Neural crest cell (in vitro differentiated cells): ENCODE data around the gene DNAJC1. TPM values are rescaled to one million over a fixed set of nuclear protein-coding genes. Genes with fewer than 3 reads are reported as not detected.

ENCODE experiments used
- DNase-seq: peaks from one replicate; pipeline ENCODE4 v3.0.0; 2021; ENCODE audit warnings: low read depth, mixed read lengths, low spot score
- H3K27ac Mint-ChIP-seq: one replicate; pipeline ENCODE4 v1.8.0; 2021; ENCODE audit warnings: mild to moderate bottlenecking, mixed read lengths; ENCODE audit not compliant: unreplicated experiment
- H3K27me3 Mint-ChIP-seq: 2 replicates; pipeline ENCODE4 v1.8.0; 2021; ENCODE audit warnings: low read depth, mild to moderate bottlenecking, mixed read lengths
- H3K36me3 Mint-ChIP-seq: 2 replicates; pipeline ENCODE4 v1.8.0; 2021; ENCODE audit warnings: low read depth, mild to moderate bottlenecking, mixed read lengths
- H3K4me1 Mint-ChIP-seq: 2 replicates; pipeline ENCODE4 v1.8.0; 2021; ENCODE audit warnings: mixed read lengths
- H3K4me3 Mint-ChIP-seq: one replicate; pipeline ENCODE4 v1.8.0; 2021; ENCODE audit warnings: mild to moderate bottlenecking, mixed read lengths
- H3K9me3 Mint-ChIP-seq: 2 replicates; pipeline ENCODE4 v1.8.0; 2021; ENCODE audit warnings: mixed read lengths
- CTCF ChIP-seq: fragments of 200-600 bp; sonication (generic); conservative IDR thresholded peaks from 2 replicates; pipeline ENCODE4 v1.5.0; 2021; ENCODE audit warnings: antibody characterized with exemption, mild to moderate bottlenecking
- total RNA-seq: library from RNA; stranded (reverse); gene quantifications from 2 replicates; pipeline ENCODE4 v1.2.1, GENCODE V29; 2021

Gene DNAJC1
- total RNA-seq, 1 donor from 2014 or later: 34.3 TPM

- Mint-ChIP-seq H3K36me3 (no peaks in the 10 kb centered on the region), H3K27me3 (no peaks in the 10 kb centered on the region), H3K4me1 (peaks cover 32% of the 10 kb centered on the region), H3K9me3 (no peaks in the 10 kb centered on the region), H3K27ac (no peak overlapping the region), H3K4me3 (no peak overlapping the region)
- TF ChIP-seq CTCF: no peak
- DNase-seq: no peak
Observed at GRCh38 chr10:21972584-21972983, 30.9 kb downstream of the DNAJC1 start.

GRCh38 chr10:21969326-21970287 is 33.9 kb downstream of the DNAJC1 start:
- no peaks in the 10 kb centered on the region for H3K27me3 Mint-ChIP-seq
- peaks cover 10% of the 10 kb centered on the region for H3K36me3 Mint-ChIP-seq
- no peak overlapping the region for H3K4me3 Mint-ChIP-seq
- peaks cover 3% of the 10 kb centered on the region for H3K4me1 Mint-ChIP-seq
- no peak overlapping the region for H3K27ac Mint-ChIP-seq
- DNase-seq: no peak
- peaks cover 3% of the 10 kb centered on the region for H3K9me3 Mint-ChIP-seq
- TF ChIP-seq CTCF: no peak

GRCh38 chr10:21964983-21965665 is 38.4 kb downstream of the DNAJC1 start:
- no peak for DNase-seq
- Mint-ChIP-seq H3K36me3 (peaks cover 12% of the 10 kb centered on the region), H3K9me3 (peaks cover 3% of the 10 kb centered on the region), H3K27ac (no peak overlapping the region), H3K4me1 (peaks cover 4% of the 10 kb centered on the region), H3K4me3 (no peak overlapping the region), H3K27me3 (no peaks in the 10 kb centered on the region)
- no peak for TF ChIP-seq CTCF

GRCh38 chr10:21962358-21962757 is 41.2 kb downstream of the DNAJC1 start:
- Mint-ChIP-seq H3K4me1 (peaks cover 4% of the 10 kb centered on the region), H3K9me3 (peaks cover 3% of the 10 kb centered on the region), H3K27me3 (no peaks in the 10 kb centered on the region), H3K36me3 (peaks cover 11% of the 10 kb centered on the region), H3K27ac (no peak overlapping the region), H3K4me3 (no peak overlapping the region)
- no peak for DNase-seq
- no peak for TF ChIP-seq CTCF

GRCh38 chr10:21961847-21962246 is 41.7 kb downstream of the DNAJC1 start:
- H3K36me3 Mint-ChIP-seq: peaks cover 6% of the 10 kb centered on the region
- H3K27me3 Mint-ChIP-seq: no peaks in the 10 kb centered on the region
- DNase-seq: no peak
- H3K4me1 Mint-ChIP-seq: peaks cover 4% of the 10 kb centered on the region
- no peak overlapping the region for H3K27ac Mint-ChIP-seq
- TF ChIP-seq CTCF: no peak
- H3K4me3 Mint-ChIP-seq: no peak overlapping the region
- peaks cover 3% of the 10 kb centered on the region for H3K9me3 Mint-ChIP-seq
